WTC11 (cell line): ENCODE measurements around the gene CDYL.

ENCODE experiments used
- ATF2 ChIP-seq: sonication (generic); formaldehyde crosslinking; IDR thresholded peaks from 2 replicates; pipeline ENCODE4 v1.8.1; 2022; ENCODE audit warnings: low read depth, missing genetic modification reagents, borderline replicate concordance
- CBFB ChIP-seq: sonication (generic); formaldehyde crosslinking; IDR thresholded peaks from 2 replicates; pipeline ENCODE4 v1.8.1; 2022; ENCODE audit warnings: mild to moderate bottlenecking, low read depth, missing genetic modification reagents
- CTCF ChIP-seq: fragments of 200-600 bp; IDR thresholded peaks from 2 replicates; pipeline ENCODE4 v1.8.0; 2022; ENCODE audit warnings: antibody characterized with exemption
- ESRRA ChIP-seq: sonication (generic); formaldehyde crosslinking; IDR thresholded peaks from 2 replicates; pipeline ENCODE4 v1.8.1; 2022; ENCODE audit warnings: mild to moderate bottlenecking, missing genetic modification reagents, borderline replicate concordance
- FOXJ3 ChIP-seq: sonication (generic); formaldehyde crosslinking; IDR thresholded peaks from 2 replicates; pipeline ENCODE4 v1.9.0; 2021; ENCODE audit warnings: missing genetic modification reagents, mild to moderate bottlenecking, borderline replicate concordance
- MAX ChIP-seq: sonication (generic); formaldehyde crosslinking; IDR thresholded peaks from 2 replicates; pipeline ENCODE4 v1.8.0; 2022; ENCODE audit warnings: mild to moderate bottlenecking, missing genetic modification reagents
- MYBL2 ChIP-seq: sonication (generic); formaldehyde crosslinking; IDR thresholded peaks from 2 replicates; pipeline ENCODE4 v1.8.1; 2023; ENCODE audit warnings: mild to moderate bottlenecking, moderate library complexity, missing genetic modification reagents
- NFYB ChIP-seq: sonication (generic); formaldehyde crosslinking; conservative IDR thresholded peaks from 2 replicates; pipeline ENCODE4 v1.8.0; 2022; ENCODE audit warnings: low read depth, missing genetic modification reagents
- NR2C2 ChIP-seq: sonication (generic); formaldehyde crosslinking; IDR thresholded peaks from 2 replicates; pipeline ENCODE4 v1.8.0; 2022; ENCODE audit warnings: mild to moderate bottlenecking, missing genetic modification reagents
- SMAD3 ChIP-seq: sonication (generic); formaldehyde crosslinking; IDR thresholded peaks from 2 replicates; pipeline ENCODE4 v1.8.0; 2022; ENCODE audit warnings: missing genetic modification reagents, mild to moderate bottlenecking, borderline replicate concordance
- ZNF121 ChIP-seq: sonication (generic); formaldehyde crosslinking; IDR thresholded peaks from 2 replicates; pipeline ENCODE4 v1.8.0; 2023; ENCODE audit warnings: missing genetic modification reagents
- ZNF512 ChIP-seq: sonication (generic); formaldehyde crosslinking; IDR thresholded peaks from 2 replicates; pipeline ENCODE4 v1.8.1; 2022; ENCODE audit warnings: missing genetic modification reagents, borderline replicate concordance
- TF ChIP-seq, protein P1 (sequence below): sonication (generic); formaldehyde crosslinking; IDR thresholded peaks from 2 replicates; pipeline ENCODE4 v1.8.0; 2022; ENCODE audit warnings: mild to moderate bottlenecking, missing genetic modification reagents

DNA sequence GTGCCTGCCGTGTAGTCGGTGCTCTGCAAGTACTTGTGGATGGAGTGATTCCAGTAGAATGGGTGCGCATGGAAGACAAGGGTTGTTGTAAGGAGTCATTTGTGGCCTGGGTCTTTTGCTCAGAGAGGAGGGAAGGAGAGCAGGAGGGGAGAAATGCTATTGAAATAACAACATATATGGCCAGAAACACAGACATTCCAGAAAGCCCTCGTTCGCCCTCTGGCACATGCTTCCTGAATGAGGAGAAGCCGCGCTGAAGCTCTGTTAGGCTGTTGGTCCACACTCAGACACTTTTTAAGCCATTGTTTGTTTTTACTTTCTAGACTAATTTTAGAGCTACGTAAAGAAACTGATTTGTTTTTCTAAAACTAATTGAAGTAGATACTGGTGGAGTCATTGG is 120.2 kb downstream of the CDYL start:
- TF ChIP-seq CTCF = no peak
- TF ChIP-seq MAX = no peak
- no peak for TF ChIP-seq NFYB (CRISPR knock-in tag)
- TF ChIP-seq ATF2 = no peak
- no peak for TF ChIP-seq MYBL2 (CRISPR knock-in tag)
- TF ChIP-seq SMAD3 (CRISPR knock-in tag) = no peak
- TF ChIP-seq, protein P1, sequence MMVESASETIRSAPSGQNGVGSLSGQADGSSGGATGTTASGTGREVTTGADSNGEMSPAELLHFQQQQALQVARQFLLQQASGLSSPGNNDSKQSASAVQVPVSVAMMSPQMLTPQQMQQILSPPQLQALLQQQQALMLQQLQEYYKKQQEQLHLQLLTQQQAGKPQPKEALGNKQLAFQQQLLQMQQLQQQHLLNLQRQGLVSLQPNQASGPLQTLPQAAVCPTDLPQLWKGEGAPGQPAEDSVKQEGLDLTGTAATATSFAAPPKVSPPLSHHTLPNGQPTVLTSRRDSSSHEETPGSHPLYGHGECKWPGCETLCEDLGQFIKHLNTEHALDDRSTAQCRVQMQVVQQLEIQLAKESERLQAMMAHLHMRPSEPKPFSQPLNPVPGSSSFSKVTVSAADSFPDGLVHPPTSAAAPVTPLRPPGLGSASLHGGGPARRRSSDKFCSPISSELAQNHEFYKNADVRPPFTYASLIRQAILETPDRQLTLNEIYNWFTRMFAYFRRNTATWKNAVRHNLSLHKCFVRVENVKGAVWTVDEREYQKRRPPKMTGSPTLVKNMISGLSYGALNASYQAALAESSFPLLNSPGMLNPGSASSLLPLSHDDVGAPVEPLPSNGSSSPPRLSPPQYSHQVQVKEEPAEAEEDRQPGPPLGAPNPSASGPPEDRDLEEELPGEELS (CRISPR knock-in tag) = no peak
- no peak for TF ChIP-seq NR2C2
- TF ChIP-seq CBFB (CRISPR knock-in tag) = no peak
- TF ChIP-seq FOXJ3 = no peak
- no peak for TF ChIP-seq ESRRA
- no peak for TF ChIP-seq ZNF512 (CRISPR knock-in tag)
- no peak for TF ChIP-seq ZNF121
